ENCODE data around the gene SKA2.

SKA2 gene

DNA sequence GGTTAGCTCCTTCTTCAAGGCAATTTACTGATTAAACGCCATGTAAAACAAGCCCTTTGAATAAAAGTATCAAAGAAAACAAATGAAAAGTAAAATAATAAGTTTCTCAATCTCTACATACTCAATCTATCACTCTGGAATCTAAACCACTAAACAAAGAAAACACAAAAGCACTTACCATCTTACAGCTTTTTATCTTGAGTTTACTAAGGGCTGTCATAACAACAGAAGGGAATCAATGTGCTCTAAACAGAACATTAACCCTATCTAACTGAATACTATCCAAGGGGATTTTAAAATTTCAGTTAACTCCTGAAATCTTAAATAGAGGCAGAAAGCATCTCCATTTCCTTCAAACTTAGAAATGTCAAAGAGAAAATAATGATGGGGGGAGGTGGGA is 3.4 kb downstream of the SKA2 start:
- H3K27me3 ChIP-seq (ENCODE audit: insufficient read depth, poor library complexity, severe bottlenecking), result no peaks in the 10 kb centered on the region
- no peak for DNase-seq (ENCODE audit: low read depth in 1 of 2, low spot score in 1 of 2)
- H3K4me3 ChIP-seq (replicated peaks; ENCODE audit: insufficient read depth, low read length), result no peak overlapping the region
- H3K27ac ChIP-seq (replicated peaks), result no peak overlapping the region
- TF ChIP-seq, protein P1, sequence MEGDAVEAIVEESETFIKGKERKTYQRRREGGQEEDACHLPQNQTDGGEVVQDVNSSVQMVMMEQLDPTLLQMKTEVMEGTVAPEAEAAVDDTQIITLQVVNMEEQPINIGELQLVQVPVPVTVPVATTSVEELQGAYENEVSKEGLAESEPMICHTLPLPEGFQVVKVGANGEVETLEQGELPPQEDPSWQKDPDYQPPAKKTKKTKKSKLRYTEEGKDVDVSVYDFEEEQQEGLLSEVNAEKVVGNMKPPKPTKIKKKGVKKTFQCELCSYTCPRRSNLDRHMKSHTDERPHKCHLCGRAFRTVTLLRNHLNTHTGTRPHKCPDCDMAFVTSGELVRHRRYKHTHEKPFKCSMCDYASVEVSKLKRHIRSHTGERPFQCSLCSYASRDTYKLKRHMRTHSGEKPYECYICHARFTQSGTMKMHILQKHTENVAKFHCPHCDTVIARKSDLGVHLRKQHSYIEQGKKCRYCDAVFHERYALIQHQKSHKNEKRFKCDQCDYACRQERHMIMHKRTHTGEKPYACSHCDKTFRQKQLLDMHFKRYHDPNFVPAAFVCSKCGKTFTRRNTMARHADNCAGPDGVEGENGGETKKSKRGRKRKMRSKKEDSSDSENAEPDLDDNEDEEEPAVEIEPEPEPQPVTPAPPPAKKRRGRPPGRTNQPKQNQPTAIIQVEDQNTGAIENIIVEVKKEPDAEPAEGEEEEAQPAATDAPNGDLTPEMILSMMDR (IDR thresholded peaks at IDR 0.05; ENCODE audit: insufficient read depth, low read length), result no peak
- TF ChIP-seq, protein P2, sequence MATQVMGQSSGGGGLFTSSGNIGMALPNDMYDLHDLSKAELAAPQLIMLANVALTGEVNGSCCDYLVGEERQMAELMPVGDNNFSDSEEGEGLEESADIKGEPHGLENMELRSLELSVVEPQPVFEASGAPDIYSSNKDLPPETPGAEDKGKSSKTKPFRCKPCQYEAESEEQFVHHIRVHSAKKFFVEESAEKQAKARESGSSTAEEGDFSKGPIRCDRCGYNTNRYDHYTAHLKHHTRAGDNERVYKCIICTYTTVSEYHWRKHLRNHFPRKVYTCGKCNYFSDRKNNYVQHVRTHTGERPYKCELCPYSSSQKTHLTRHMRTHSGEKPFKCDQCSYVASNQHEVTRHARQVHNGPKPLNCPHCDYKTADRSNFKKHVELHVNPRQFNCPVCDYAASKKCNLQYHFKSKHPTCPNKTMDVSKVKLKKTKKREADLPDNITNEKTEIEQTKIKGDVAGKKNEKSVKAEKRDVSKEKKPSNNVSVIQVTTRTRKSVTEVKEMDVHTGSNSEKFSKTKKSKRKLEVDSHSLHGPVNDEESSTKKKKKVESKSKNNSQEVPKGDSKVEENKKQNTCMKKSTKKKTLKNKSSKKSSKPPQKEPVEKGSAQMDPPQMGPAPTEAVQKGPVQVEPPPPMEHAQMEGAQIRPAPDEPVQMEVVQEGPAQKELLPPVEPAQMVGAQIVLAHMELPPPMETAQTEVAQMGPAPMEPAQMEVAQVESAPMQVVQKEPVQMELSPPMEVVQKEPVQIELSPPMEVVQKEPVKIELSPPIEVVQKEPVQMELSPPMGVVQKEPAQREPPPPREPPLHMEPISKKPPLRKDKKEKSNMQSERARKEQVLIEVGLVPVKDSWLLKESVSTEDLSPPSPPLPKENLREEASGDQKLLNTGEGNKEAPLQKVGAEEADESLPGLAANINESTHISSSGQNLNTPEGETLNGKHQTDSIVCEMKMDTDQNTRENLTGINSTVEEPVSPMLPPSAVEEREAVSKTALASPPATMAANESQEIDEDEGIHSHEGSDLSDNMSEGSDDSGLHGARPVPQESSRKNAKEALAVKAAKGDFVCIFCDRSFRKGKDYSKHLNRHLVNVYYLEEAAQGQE (IDR thresholded peaks at IDR 0.05; ENCODE audit: insufficient replicate concordance, low read depth), result no peak
- TF ChIP-seq GABPA (IDR thresholded peaks at IDR 0.05; ENCODE audit: low read depth), result no peak
- no peak for TF ChIP-seq SPI1 (IDR thresholded peaks at IDR 0.05; ENCODE audit: borderline replicate concordance, low read depth)
- no peak for TF ChIP-seq POLR2AphosphoS5 (IDR thresholded peaks at IDR 0.05; ENCODE audit: low read depth)

DNA sequence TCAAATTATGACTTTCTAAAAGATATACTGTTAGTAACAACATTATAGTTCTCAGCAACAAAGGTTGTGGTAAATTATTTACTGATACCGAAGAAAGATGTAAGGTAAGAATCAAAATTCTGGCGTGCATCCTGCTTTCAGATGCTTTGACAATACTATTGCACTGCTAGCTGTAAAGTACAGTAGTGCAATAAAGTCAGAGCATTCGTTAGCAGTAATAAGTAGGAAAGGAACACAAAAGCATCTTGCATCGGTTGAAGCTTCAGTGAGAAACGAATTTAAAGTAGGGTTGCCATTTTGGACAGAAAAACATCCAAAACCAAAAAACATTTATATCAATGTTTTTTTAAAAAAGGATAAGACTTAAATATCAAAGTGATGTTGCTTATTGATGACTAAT is 4.0 kb downstream of the SKA2 start:
- TF ChIP-seq SPI1 (IDR thresholded peaks at IDR 0.05; ENCODE audit: borderline replicate concordance, low read depth) (no peak), POLR2AphosphoS5 (IDR thresholded peaks at IDR 0.05; ENCODE audit: low read depth) (no peak), GABPA (IDR thresholded peaks at IDR 0.05; ENCODE audit: low read depth) (no peak)
- TF ChIP-seq, protein P2 (IDR thresholded peaks at IDR 0.05; ENCODE audit: insufficient replicate concordance, low read depth), result no peak
- TF ChIP-seq, protein P1 (IDR thresholded peaks at IDR 0.05; ENCODE audit: insufficient read depth, low read length), result no peak
- H3K4me3 ChIP-seq (replicated peaks; ENCODE audit: insufficient read depth, low read length), result no peak overlapping the region
- DNase-seq (ENCODE audit: low read depth in 1 of 2, low spot score in 1 of 2), result no peak
- no peaks in the 10 kb centered on the region for H3K27me3 ChIP-seq (ENCODE audit: insufficient read depth, poor library complexity, severe bottlenecking)
- no peak overlapping the region for H3K27ac ChIP-seq (replicated peaks)

- TF ChIP-seq SPI1 (IDR thresholded peaks at IDR 0.05; ENCODE audit: borderline replicate concordance, low read depth) (no peak), POLR2AphosphoS5 (IDR thresholded peaks at IDR 0.05; ENCODE audit: low read depth) (no peak), GABPA (IDR thresholded peaks at IDR 0.05; ENCODE audit: low read depth) (no peak)
- TF ChIP-seq, protein P2 (IDR thresholded peaks at IDR 0.05; ENCODE audit: insufficient replicate concordance, low read depth), result no peak
- TF ChIP-seq, protein P1 (IDR thresholded peaks at IDR 0.05; ENCODE audit: insufficient read depth, low read length), result no peak
- DNase-seq (ENCODE audit: low read depth in 1 of 2, low spot score in 1 of 2), result no peak
- Histone ChIP-seq H3K27me3 (ENCODE audit: insufficient read depth, poor library complexity, severe bottlenecking) (no peaks in the 10 kb centered on the region), H3K4me3 (replicated peaks; ENCODE audit: insufficient read depth, low read length) (no peak overlapping the region), H3K27ac (replicated peaks) (no peak overlapping the region)
Measured at GRCh38 chr17:59149841-59150511, 5.0 kb downstream of the SKA2 start.
